Kidney (tissue), 14 donors: ENCODE measurements around the gene OARD1. TPM values are rescaled to one million over a fixed set of nuclear protein-coding genes. Genes with fewer than 3 reads are reported as not detected.

ENCODE experiments used
- DNase-seq, 5 donors: peaks; one replicate each; pipeline ENCODE4 v3.0.0-alpha.2; 2013 to 2020
- FAIRE-seq: peaks from 2 replicates; lab custom pipeline; 2012; peaks lifted over from hg19 to GRCh38; lab: Jason Lieb, UNC
- H3K27ac ChIP-seq, 2 donors: one replicate each; pipeline ENCODE4 v1.7.0; 2013; ENCODE audit warnings: low read depth in 2 of 2, low read length in 2 of 2, inconsistent platforms in 1 of 2
- H3K27me3 ChIP-seq: one replicate; pipeline ENCODE4 v1.7.1; 2013; ENCODE audit warnings: low read length, inconsistent platforms; ENCODE audit not compliant: control insufficient read depth, insufficient read depth
- H3K36me3 ChIP-seq, 3 donors: one replicate each; pipeline versions ENCODE4 v1.7.0 to v1.7.1; 2013; ENCODE audit warnings: low read length in 3 of 3, control low read depth in 1 of 3, inconsistent platforms in 1 of 3; ENCODE audit not compliant: insufficient read depth in 3 of 3, control insufficient read depth in 2 of 3
- H3K4me1 ChIP-seq, 3 donors: one replicate each; pipeline versions ENCODE4 v1.7.0 to v1.7.1; 2013; ENCODE audit warnings: low read length in 3 of 3, inconsistent platforms in 1 of 3, low read depth in 1 of 3; ENCODE audit not compliant: control insufficient read depth in 2 of 3, insufficient read depth in 2 of 3
- H3K4me3 ChIP-seq, 3 donors: one replicate each; pipeline versions ENCODE4 v1.7.0 to v1.8.1; 2013; ENCODE audit warnings: low read length in 3 of 3, control low read depth in 1 of 3, inconsistent platforms in 1 of 3
- H3K9ac ChIP-seq, 3 donors: one replicate each; pipeline versions ENCODE4 v1.7.0 to v1.7.1; 2013; ENCODE audit warnings: low read length in 3 of 3, control low read depth in 1 of 3, inconsistent platforms in 1 of 3
- H3K9me3 ChIP-seq, 3 donors: one replicate each; pipeline versions ENCODE4 v1.7.0 to v1.7.1; 2013; ENCODE audit warnings: low read length in 3 of 3, control low read depth in 1 of 3, inconsistent platforms in 1 of 3; ENCODE audit not compliant: control insufficient read depth in 2 of 3, insufficient read depth in 1 of 3
- CTCF ChIP-seq: IDR thresholded peaks from 3 replicates; pipeline ENCODE4 v1.5.1; 2012; ENCODE audit warnings: mild to moderate bottlenecking, moderate library complexity, borderline replicate concordance; ENCODE audit not compliant: insufficient read depth; ENCODE audit errors: extremely low read depth
- intact Hi-C: fragments of 100-400 bp; cut with DNase I; formaldehyde crosslinking; loops from one replicate; pipeline ENCODE4 v1.11.1; 2022
- polyA plus RNA-seq: library from polyadenylated mRNA; stranded (reverse); fragments of 350-450 nt; fragmentation: Illumina TruSeq; extraction: RNeasy Lipid Tissue Mini Kit (QIAGEN cat#74804); gene quantifications from one replicate; pipeline ENCODE4 v1.2.3, GENCODE V29; 2014; ENCODE audit warnings: low read depth, low replicate concordance; ENCODE audit not compliant: insufficient read depth
- total RNA-seq: library from RNA; stranded (reverse); fragmentation: NEBNext Ultra II Directional; extraction: Animal tissue kit (Norgen Biotek cat#: 25700); gene quantifications from one replicate; pipeline ENCODE4 v1.2.1, GENCODE V29; 2021
- donor health status: control.
- donor health status: control.
- donor health status: control.
- donor health status: control.
- donor health status: control.
- donor health status: DM: yes; HTN: yes; CAD: no.
- donor health status: Normal renal cell carcinoma (clear cell type).

OARD1 gene
- total and polyA plus RNA-seq, 2 donors from 2014 or later = 35.9 to 62.6 TPM

- intact Hi-C loops = no loop called here
- Histone ChIP-seq H3K27ac (no peak overlapping the region), H3K27me3 (no peaks in the 10 kb centered on the region), H3K9ac (no peak overlapping the region), H3K36me3 (no peaks in the 10 kb centered on the region), H3K9me3 (no peaks in the 10 kb centered on the region), H3K4me1 (peaks cover 0 to 14% (median 8%) of the 10 kb centered on the region in 3 donors), H3K4me3 (no peak overlapping the region)
- DNase-seq = no peak
- no peak for FAIRE-seq
- no peak for TF ChIP-seq CTCF
Observed at GRCh38 chr6:41045664-41046063, 26.5 kb downstream of the OARD1 start.

GRCh38 chr6:41043151-41043550 is 29.0 kb downstream of the OARD1 start:
- Histone ChIP-seq H3K9ac (no peak overlapping the region), H3K27me3 (no peaks in the 10 kb centered on the region), H3K4me1 (peaks cover 0 to 23% (median 12%) of the 10 kb centered on the region in 3 donors), H3K36me3 (no peaks in the 10 kb centered on the region), H3K27ac (no peak overlapping the region), H3K4me3 (no peak overlapping the region), H3K9me3 (no peaks in the 10 kb centered on the region)
- FAIRE-seq (no peak), DNase-seq (no peak)
- TF ChIP-seq CTCF = no peak
- intact Hi-C loops = no loop called here

- Histone ChIP-seq H3K36me3 (no peaks in the 10 kb centered on the region), H3K9me3 (no peaks in the 10 kb centered on the region), H3K9ac (no peak within 1 kb of the TSS), H3K27me3 (no peaks in the 10 kb centered on the region), H3K27ac (peak within 1 kb of the TSS; percentile 79 to 85), H3K4me3 (no peak within 1 kb of the TSS), H3K4me1 (peaks cover 0 to 23% (median 12%) of the 10 kb centered on the region in 3 donors)
- intact Hi-C loops = no loop called here
- FAIRE-seq (no peak), DNase-seq (no peak)
- no peak for TF ChIP-seq CTCF
Observed at GRCh38 chr6:41042226-41043055, 29.7 kb downstream of the OARD1 start, which contains the start of gene TSPO2. TSPO2 (plus strand) TSS chr6:41042467; CDS start chr6:41042986, 519 bp downstream.
